ENCODE results near the gene SZT2. TPM values are rescaled to one million over a fixed set of nuclear protein-coding genes. Genes with fewer than 3 reads are reported as not detected.

SZT2 gene
- total RNA-seq, 1 donor from 2014 or later, result 11.0 TPM

DNA sequence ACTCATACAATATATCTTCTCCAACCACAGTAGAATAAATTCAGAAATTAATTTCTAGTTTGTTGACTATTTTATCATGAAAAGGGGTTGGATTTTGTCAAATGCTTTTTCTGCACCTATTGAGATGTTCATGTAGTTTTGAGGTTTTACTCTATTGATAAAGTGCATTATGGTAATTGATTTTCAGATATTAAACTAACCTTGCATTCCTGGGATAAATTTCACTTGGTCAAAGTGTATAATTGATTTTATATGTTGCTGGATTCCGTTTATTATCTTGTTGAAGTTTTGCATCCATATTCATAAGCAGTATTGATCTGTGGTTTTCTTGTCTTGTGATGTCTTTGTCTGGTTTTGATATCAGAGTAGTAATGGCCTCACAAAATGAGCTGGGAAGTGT lies 98.5 kb downstream of the SZT2 start:
- Mint-ChIP-seq H3K9me3 (peaks cover 34% of the 10 kb centered on the region), H3K36me3 (peaks cover 2% of the 10 kb centered on the region), H3K4me3 (no peak overlapping the region), H3K27me3 (ENCODE audit: insufficient read depth, low read depth) (peaks cover 2% of the 10 kb centered on the region), H3K27ac (no peak overlapping the region), H3K4me1 (no peaks in the 10 kb centered on the region)
- Histone ChIP-seq H3F3A (ENCODE audit: low read depth) (no peaks in the 10 kb centered on the region), H3K79me2 (ENCODE audit: low read depth) (no peaks in the 10 kb centered on the region), H3K36me3 (no peaks in the 10 kb centered on the region), H4K20me1 (ENCODE audit: low read depth) (no peaks in the 10 kb centered on the region), H3K9me3 (ENCODE audit: low read depth) (no peaks in the 10 kb centered on the region), H3K27me3 (no peaks in the 10 kb centered on the region), H3K9ac (no peak overlapping the region), H3K4me1 (no peaks in the 10 kb centered on the region), H3K4me3 (no peak overlapping the region), H3K4me2 (no peak overlapping the region), H2AFZ (replicated peaks) (no peak overlapping the region), H3K27ac (no peak overlapping the region)
- DNase-seq (ENCODE audit: low spot score), result no peak
- TF ChIP-seq EZH2phosphoT487 (IDR thresholded peaks at IDR 0.05), result no peak
- no peak for TF ChIP-seq EZH2 (IDR thresholded peaks at IDR 0.05)
- TF ChIP-seq, protein P1, sequence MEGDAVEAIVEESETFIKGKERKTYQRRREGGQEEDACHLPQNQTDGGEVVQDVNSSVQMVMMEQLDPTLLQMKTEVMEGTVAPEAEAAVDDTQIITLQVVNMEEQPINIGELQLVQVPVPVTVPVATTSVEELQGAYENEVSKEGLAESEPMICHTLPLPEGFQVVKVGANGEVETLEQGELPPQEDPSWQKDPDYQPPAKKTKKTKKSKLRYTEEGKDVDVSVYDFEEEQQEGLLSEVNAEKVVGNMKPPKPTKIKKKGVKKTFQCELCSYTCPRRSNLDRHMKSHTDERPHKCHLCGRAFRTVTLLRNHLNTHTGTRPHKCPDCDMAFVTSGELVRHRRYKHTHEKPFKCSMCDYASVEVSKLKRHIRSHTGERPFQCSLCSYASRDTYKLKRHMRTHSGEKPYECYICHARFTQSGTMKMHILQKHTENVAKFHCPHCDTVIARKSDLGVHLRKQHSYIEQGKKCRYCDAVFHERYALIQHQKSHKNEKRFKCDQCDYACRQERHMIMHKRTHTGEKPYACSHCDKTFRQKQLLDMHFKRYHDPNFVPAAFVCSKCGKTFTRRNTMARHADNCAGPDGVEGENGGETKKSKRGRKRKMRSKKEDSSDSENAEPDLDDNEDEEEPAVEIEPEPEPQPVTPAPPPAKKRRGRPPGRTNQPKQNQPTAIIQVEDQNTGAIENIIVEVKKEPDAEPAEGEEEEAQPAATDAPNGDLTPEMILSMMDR (IDR thresholded peaks at IDR 0.05), result no peak

DNA sequence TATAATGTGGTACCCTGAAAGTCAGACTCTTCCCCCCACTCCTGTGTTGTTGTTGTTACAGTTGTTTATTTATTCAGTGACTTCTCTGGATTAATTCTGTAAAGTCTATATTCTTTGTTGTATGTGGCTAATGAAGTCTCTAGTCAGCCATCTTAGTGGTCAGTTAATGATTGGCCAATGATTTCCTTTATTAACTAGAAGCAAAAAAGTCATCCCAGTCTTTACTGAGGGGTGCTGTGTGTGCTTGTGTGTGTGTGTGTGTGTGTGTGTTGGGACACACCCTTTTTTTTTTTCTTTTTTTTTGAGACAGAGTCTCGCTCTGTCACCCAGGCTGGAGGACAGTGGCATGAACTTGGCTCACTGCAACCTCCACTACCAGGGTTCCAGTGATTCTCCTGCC lies 101.4 kb downstream of the SZT2 start:
- peaks cover 5% of the 10 kb centered on the region for H3K27me3 Mint-ChIP-seq (ENCODE audit: insufficient read depth, low read depth)
- TF ChIP-seq EZH2phosphoT487 (IDR thresholded peaks at IDR 0.05) (no peak), EZH2 (IDR thresholded peaks at IDR 0.05) (no peak)
- TF ChIP-seq, protein P1 (IDR thresholded peaks at IDR 0.05), result no peak
- H3K9ac ChIP-seq, result no peak overlapping the region
- DNase-seq (ENCODE audit: low spot score), result no peak
- H3K27me3 ChIP-seq, result no peaks in the 10 kb centered on the region
- H3K4me3 Mint-ChIP-seq, result no peak overlapping the region
- H3K79me2 ChIP-seq (ENCODE audit: low read depth), result no peaks in the 10 kb centered on the region
- peaks cover 2% of the 10 kb centered on the region for H3K36me3 Mint-ChIP-seq
- H3K36me3 ChIP-seq, result no peaks in the 10 kb centered on the region
- H3K9me3 ChIP-seq (ENCODE audit: low read depth), result no peaks in the 10 kb centered on the region
- H3K27ac ChIP-seq, result no peak overlapping the region
- peaks cover 8% of the 10 kb centered on the region for H3K4me1 ChIP-seq
- H3F3A ChIP-seq (ENCODE audit: low read depth), result peaks cover 8% of the 10 kb centered on the region
- peaks cover 10% of the 10 kb centered on the region for H3K4me1 Mint-ChIP-seq
- no peak overlapping the region for H2AFZ ChIP-seq (replicated peaks)
- H3K4me2 ChIP-seq, result no peak overlapping the region
- peaks cover 31% of the 10 kb centered on the region for H3K9me3 Mint-ChIP-seq
- H3K4me3 ChIP-seq, result no peak overlapping the region
- no peaks in the 10 kb centered on the region for H4K20me1 ChIP-seq (ENCODE audit: low read depth)
- H3K27ac Mint-ChIP-seq, result no peak overlapping the region

DNA sequence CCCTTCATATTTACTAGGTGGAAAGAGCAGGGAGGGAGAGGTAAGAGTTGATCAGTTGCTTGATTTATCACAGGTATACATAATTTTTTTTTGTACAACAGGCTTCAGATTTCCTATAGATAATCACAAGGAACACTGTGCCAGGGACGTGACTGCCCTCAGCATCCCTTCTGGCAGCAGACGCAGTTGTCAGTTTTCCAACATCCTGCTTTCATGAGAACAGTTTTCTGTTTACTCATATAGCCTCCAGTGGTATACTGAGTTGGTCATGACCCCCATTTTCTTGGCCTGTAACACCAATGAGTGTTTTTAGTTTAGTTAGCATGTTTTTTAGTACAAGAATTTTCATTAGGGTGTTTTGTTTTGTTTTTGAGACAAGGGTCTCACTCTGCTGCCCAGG lies 103.1 kb downstream of the SZT2 start:
- Histone ChIP-seq H3K4me2 (no peak overlapping the region), H3K36me3 (no peaks in the 10 kb centered on the region), H3K79me2 (ENCODE audit: low read depth) (no peaks in the 10 kb centered on the region), H3K9ac (no peak overlapping the region), H3K4me3 (no peak overlapping the region), H3K4me1 (peaks cover 8% of the 10 kb centered on the region), H2AFZ (replicated peaks) (no peak overlapping the region), H3K27ac (no peak overlapping the region), H3K27me3 (no peaks in the 10 kb centered on the region), H4K20me1 (ENCODE audit: low read depth) (no peaks in the 10 kb centered on the region), H3F3A (ENCODE audit: low read depth) (peaks cover 8% of the 10 kb centered on the region), H3K9me3 (ENCODE audit: low read depth) (no peaks in the 10 kb centered on the region)
- H3K27ac Mint-ChIP-seq, result no peak overlapping the region
- H3K4me1 Mint-ChIP-seq, result peaks cover 10% of the 10 kb centered on the region
- peaks cover 3% of the 10 kb centered on the region for H3K27me3 Mint-ChIP-seq (ENCODE audit: insufficient read depth, low read depth)
- DNase-seq (ENCODE audit: low spot score), result no peak
- peaks cover 2% of the 10 kb centered on the region for H3K36me3 Mint-ChIP-seq
- TF ChIP-seq EZH2 (IDR thresholded peaks at IDR 0.05) (no peak), EZH2phosphoT487 (IDR thresholded peaks at IDR 0.05) (no peak)
- TF ChIP-seq, protein P1 (IDR thresholded peaks at IDR 0.05), result no peak
- no peak overlapping the region for H3K4me3 Mint-ChIP-seq
- H3K9me3 Mint-ChIP-seq, result peaks cover 28% of the 10 kb centered on the region
